H1 (cell line): ENCODE results near the gene CASK. TPM values are rescaled to one million over a fixed set of nuclear protein-coding genes. Genes with fewer than 3 reads are reported as not detected.

ENCODE experiments used
- CTCF ChIA-PET: fragments of 300-600 bp; sonication (Branson Sonifier 250); formaldehyde crosslinking; loops from one replicate; lab custom pipeline; 2021; ENCODE audit not compliant: partially characterized antibody; lab: Charles Lee
- POLR2A ChIA-PET: fragments of 300-600 bp; sonication (Branson Sonifier 250); formaldehyde crosslinking; loops from one replicate; lab custom pipeline; 2021; ENCODE audit warnings: inconsistent platforms; ENCODE audit not compliant: partially characterized antibody; lab: Charles Lee
- DNase-seq, 2 experiments: peaks; one replicate each; pipeline versions ENCODE4 v3.0.0 to v3.0.0-alpha.2; 2010 to 2022; ENCODE audit warnings: low spot score in 2 of 2, low read depth in 1 of 2, mixed read lengths in 1 of 2
- FAIRE-seq: peaks from 2 replicates; lab custom pipeline; 2011; peaks lifted over from hg19 to GRCh38; lab: Jason Lieb, UNC
- H2AFZ ChIP-seq: 2 replicates; pipeline ENCODE4 v1.8.1; 2012; ENCODE audit warnings: low read length, inconsistent platforms
- H2AK5ac ChIP-seq: 2 replicates; pipeline ENCODE4 v1.6.1; 2013; ENCODE audit warnings: low read depth, low read length
- H2BK120ac ChIP-seq: replicated peaks from 2 replicates; pipeline ENCODE3; 2013; ENCODE audit warnings: low read depth, low read length, inconsistent platforms
- H2BK12ac ChIP-seq: 2 replicates; pipeline ENCODE4 v1.6.1; 2013; ENCODE audit warnings: low read depth, low read length
- H2BK15ac ChIP-seq: 2 replicates; pipeline ENCODE4 v1.6.1; 2013; ENCODE audit warnings: low read length
- H2BK20ac ChIP-seq: 2 replicates; pipeline ENCODE4 v1.6.1; 2013; ENCODE audit warnings: low read length
- H2BK5ac ChIP-seq: 2 replicates; pipeline ENCODE4 v1.6.1; 2013; ENCODE audit warnings: low read depth, low read length
- H3K14ac ChIP-seq: 2 replicates; pipeline ENCODE4 v1.6.1; 2013; ENCODE audit warnings: inconsistent platforms; ENCODE audit not compliant: insufficient read length
- H3K18ac ChIP-seq: 2 replicates; pipeline ENCODE4 v1.6.1; 2013; ENCODE audit warnings: low read length; ENCODE audit errors: extremely low read depth
- H3K23ac ChIP-seq: 2 replicates; pipeline ENCODE4 v1.6.1; 2013; ENCODE audit warnings: inconsistent platforms; ENCODE audit not compliant: insufficient read length
- H3K23me2 ChIP-seq: 2 replicates; pipeline ENCODE4 v1.6.1; 2013; ENCODE audit warnings: low read depth, low read length
- H3K27ac ChIP-seq: 2 replicates; pipeline ENCODE4 v1.6.1; 2011; ENCODE audit warnings: low read depth, low read length, inconsistent platforms
- H3K27me3 ChIP-seq, 4 experiments: replicated peaks in 1 of 4; 1 replicate in 1 of 4; 2 replicates in 3 of 4; pipeline versions ENCODE4 v1.6.1 to v1.8.1; 2011 to 2013; ENCODE audit warnings: low read length in 3 of 4, mild to moderate bottlenecking in 3 of 4, inconsistent platforms in 2 of 4, mixed read lengths in 2 of 4, moderate library complexity in 1 of 4; ENCODE audit not compliant: control insufficient read depth in 3 of 4, insufficient read depth in 3 of 4; ENCODE audit errors: extremely low read depth in 1 of 4
- H3K36me3 ChIP-seq, 4 experiments: 2 replicates each; pipeline versions ENCODE4 v1.6.1 to v1.8.1; 2011 to 2013; ENCODE audit warnings: mild to moderate bottlenecking in 4 of 4, low read length in 3 of 4, moderate library complexity in 2 of 4, control low read depth in 1 of 4, inconsistent platforms in 1 of 4; ENCODE audit not compliant: insufficient read depth in 4 of 4, control insufficient read depth in 2 of 4
- H3K4ac ChIP-seq: replicated peaks from 2 replicates; pipeline ENCODE3; 2013; ENCODE audit warnings: low read length, low read depth, mixed read lengths, inconsistent platforms; ENCODE audit not compliant: insufficient read length
- H3K4me1 ChIP-seq, 4 experiments: replicated peaks in 1 of 4; 1 replicate in 1 of 4; 2 replicates in 3 of 4; pipeline versions ENCODE4 v1.6.1 to v1.8.1; 2011 to 2013; ENCODE audit warnings: low read length in 3 of 4, inconsistent platforms in 2 of 4, mixed read lengths in 1 of 4; ENCODE audit not compliant: insufficient read depth in 4 of 4, control insufficient read depth in 3 of 4
- H3K4me2 ChIP-seq, 2 experiments: 2 replicates each; pipeline versions ENCODE4 v1.6.1 to v1.8.1; 2011 to 2013; ENCODE audit warnings: low read depth in 2 of 2, low read length in 2 of 2, control low read depth in 1 of 2, inconsistent platforms in 1 of 2, mild to moderate bottlenecking in 1 of 2; ENCODE audit not compliant: insufficient read depth in 1 of 2
- H3K4me3 ChIP-seq, 4 experiments: fragments of 200-600, 300-600 bp in 1 of 4; sonication (generic), shearing (Covaris generic), sonication (Bioruptor Twin) in 1 of 4; 2 replicates each; pipeline versions ENCODE4 v1.5.1 to v1.8.1; 2011 to 2016; ENCODE audit warnings: low read length in 4 of 4, low read depth in 3 of 4, control low read depth in 2 of 4, inconsistent platforms in 2 of 4, mild to moderate bottlenecking in 2 of 4, mixed read lengths in 1 of 4, moderate library complexity in 1 of 4; ENCODE audit not compliant: insufficient read depth in 2 of 4; ENCODE audit errors: extremely low read depth in 1 of 4
- H3K56ac ChIP-seq: replicated peaks from 2 replicates; pipeline ENCODE3; 2013; ENCODE audit warnings: low read depth, mild to moderate bottlenecking, mixed read lengths, low read length, inconsistent platforms; ENCODE audit not compliant: insufficient read length
- H3K79me1 ChIP-seq: 2 replicates; pipeline ENCODE4 v1.6.1; 2013; ENCODE audit warnings: low read depth, low read length, control low read depth
- H3K79me2 ChIP-seq, 2 experiments: 2 replicates each; pipeline versions ENCODE4 v1.6.1 to v1.8.1; 2012 to 2013; ENCODE audit warnings: low read length in 2 of 2, mild to moderate bottlenecking in 2 of 2, inconsistent platforms in 1 of 2; ENCODE audit not compliant: insufficient read depth in 2 of 2, control insufficient read depth in 1 of 2
- H3K9ac ChIP-seq, 4 experiments: replicated peaks in 1 of 4; 1 replicate in 1 of 4; 2 replicates in 3 of 4; pipeline versions ENCODE4 v1.6.1 to v1.8.1; 2011 to 2013; ENCODE audit warnings: low read depth in 3 of 4, low read length in 3 of 4, control low read depth in 2 of 4, mild to moderate bottlenecking in 2 of 4, moderate library complexity in 2 of 4, inconsistent platforms in 1 of 4; ENCODE audit errors: extremely low read depth in 1 of 4
- H3K9me3 ChIP-seq, 2 experiments: 2 replicates each; pipeline versions ENCODE4 v1.6.1 to v1.8.1; 2012 to 2013; ENCODE audit warnings: mild to moderate bottlenecking in 2 of 2, moderate library complexity in 2 of 2, control low read depth in 1 of 2, inconsistent platforms in 1 of 2, low read depth in 1 of 2, low read length in 1 of 2, mixed read lengths in 1 of 2; ENCODE audit not compliant: insufficient read depth in 2 of 2
- H4K20me1 ChIP-seq, 2 experiments: replicated peaks in 1 of 2; 2 replicates each; pipeline versions ENCODE3 to v1.8.1; 2011 to 2013; ENCODE audit warnings: inconsistent platforms in 2 of 2, low read length in 2 of 2, mild to moderate bottlenecking in 1 of 2; ENCODE audit not compliant: insufficient read depth in 2 of 2, control insufficient read depth in 1 of 2
- H4K5ac ChIP-seq: 2 replicates; pipeline ENCODE4 v1.6.1; 2013; ENCODE audit warnings: low read length, low read depth, mixed read lengths, inconsistent platforms; ENCODE audit not compliant: insufficient read length
- H4K8ac ChIP-seq: 2 replicates; pipeline ENCODE4 v1.8.0; 2013; ENCODE audit warnings: mild to moderate bottlenecking, moderate library complexity, low read length, inconsistent platforms; ENCODE audit not compliant: insufficient read depth; ENCODE audit errors: extremely low read depth
- H4K91ac ChIP-seq: replicated peaks from 2 replicates; pipeline ENCODE3; 2013; ENCODE audit warnings: low read length, mixed read lengths, inconsistent platforms; ENCODE audit not compliant: insufficient read length
- CHD1 ChIP-seq: IDR thresholded peaks from 2 replicates; pipeline ENCODE4 v1.6.1; 2012; ENCODE audit warnings: low read depth, low read length, improper control_type of control experiment
- WGBS, 2 experiments: shearing (Covaris generic) in 1 of 2; methylation state at CpG; one replicate each; pipeline versions ENCODE4 v1.1.6 to v1.1.7; 2013 to 2015; ENCODE audit warnings: low lambda C conversion rate in 2 of 2, mixed read lengths in 2 of 2, inconsistent platforms in 1 of 2, low coverage in 1 of 2, missing lambda C conversion rate in 1 of 2; ENCODE audit not compliant: insufficient replicate concordance in 2 of 2, insufficient coverage in 1 of 2, insufficient read length in 1 of 2; ENCODE audit errors: extremely low coverage in 1 of 2, missing lambda C conversion rate in 1 of 2; 5-methylcytosine and 5-hydroxymethylcytosine counted together
- polyA plus RNA-seq, 7 experiments: library from polyadenylated mRNA; depleted of rRNA in 3 of 7; stranded (reverse) in 5 of 7; unstranded in 2 of 7; fragments of >200 nt in 5 of 7; fragments of 200-250 nt in 2 of 7; gene quantifications; 1 replicate in 5 of 7; 2 replicates in 1 of 7; 4 replicates in 1 of 7; pipeline versions ENCODE4 v1.2.1 to v1.2.3, GENCODE V29; 2011 to 2013; ENCODE audit warnings: missing spikeins in 2 of 7, mixed read lengths in 2 of 7
- total RNA-seq: library from RNA; stranded (reverse); fragmentation: NEBNext Ultra II Directional; extraction: Animal tissue kit (Norgen Biotek cat#: 25700); gene quantifications from 2 replicates; pipeline ENCODE4 v1.2.1, GENCODE V29; 2021

The CASK gene
- total and polyA plus RNA-seq, 2 of the 8 experiments (the other 6 are each of a cell fraction or from before 2014, with no cell fraction given), result 21.6 to 55.1 TPM

GRCh38 chrX:41590641-41591040 lies 332.7 kb downstream of the CASK start:
- no peak overlapping the region for H2BK5ac ChIP-seq
- no peak for TF ChIP-seq CHD1

More at GRCh38 chrX:41590641-41591040, 332.7 kb downstream of the CASK start:
- POLR2A ChIA-PET, result no interaction called here
- Histone ChIP-seq H2BK20ac (no peak overlapping the region), H3K27me3 (no peaks in the 10 kb centered on the region), H3K23ac (no peak overlapping the region), H4K91ac (no peak overlapping the region), H3K4ac (no peak overlapping the region), H3K27ac (no peak overlapping the region), H3K9me3 (no peaks in the 10 kb centered on the region), H2BK15ac (no peak overlapping the region), H2BK120ac (no peak overlapping the region), H3K23me2 (no peaks in the 10 kb centered on the region), H4K5ac (no peak overlapping the region), H3K18ac (no peak overlapping the region), H3K4me3 (no peak overlapping the region), H2AK5ac (no peak overlapping the region), H3K79me2 (no peaks in the 10 kb centered on the region), H3K9ac (no peak overlapping the region), H3K79me1 (no peaks in the 10 kb centered on the region), H3K36me3 (peaks cover 0 to 6% (median 0%) of the 10 kb centered on the region in 4 experiments; a peak in 1 of 8 replicates), H3K56ac (no peak overlapping the region), H3K14ac (no peak overlapping the region), H3K4me2 (no peak overlapping the region), H2BK12ac (no peak overlapping the region), H3K4me1 (peaks cover 0 to 2% (median 0%) of the 10 kb centered on the region in 4 experiments; a peak in 3 of 7 replicates), H4K20me1 (no peaks in the 10 kb centered on the region), H4K8ac (no peak overlapping the region), H2AFZ (no peak overlapping the region)
- FAIRE-seq (no peak), DNase-seq (no peak)
- CTCF ChIA-PET, result no interaction called here
- WGBS, 2 experiments, result 93% methylated on average over 3 of the region's 3 CpGs; no CpG with 5 or more reads in 1 of the 2 experiments
